K562 (cell line): Measurements from ENCODE around the gene TNFSF4. TPM values are rescaled to one million over a fixed set of nuclear protein-coding genes. Genes with fewer than 3 reads are reported as not detected.

Source experiments
- ATAC-seq: fragments of 200-7000 bp; cut with Tn5 transposase; 3 replicates; pipeline ENCODE4 v1.9.1; 2020; ENCODE audit warnings: moderate library complexity
- BruUV-seq: library from RNA; stranded (reverse); fragments of 400-500 nt; replicated peaks from 2 replicates; lab custom pipeline; 2021; lab: Mats Ljungman, UMichigan
- CTCF ChIA-PET: fragments of 300-600 bp; formaldehyde crosslinking; extraction: SDS; loops from one replicate; lab custom pipeline; 2021; ENCODE audit warnings: low intra/inter-chr PET ratio; lab: Yijun Ruan, JAX
- POLR2A ChIA-PET: fragments of 300-600, 350-650 bp; sonication (Branson Sonifier 250); formaldehyde crosslinking; extraction: SDS; loops from one replicate; lab custom pipeline; 2021; ENCODE audit warnings: antibody characterized with exemption, inconsistent platforms; lab: Yijun Ruan, JAX
- DNase-seq, 4 experiments: peaks; one replicate each; pipeline versions ENCODE4 v3.0.0 to v3.0.0-alpha.2; 2011 to 2018; ENCODE audit warnings: low spot score in 3 of 4, mixed read lengths in 3 of 4; ENCODE audit errors: extremely low read depth in 1 of 4
- FAIRE-seq: peaks from 2 replicates; lab custom pipeline; 2011; peaks lifted over from hg19 to GRCh38; lab: Jason Lieb, UNC
- H2AFZ ChIP-seq: 2 replicates; pipeline ENCODE4 v1.6.0; 2011; ENCODE audit warnings: low read depth, low read length, control low read depth, inconsistent platforms
- H3K27ac ChIP-seq: fragments of 200-600 bp; 3 replicates; pipeline ENCODE4 v1.8.0; 2011; ENCODE audit warnings: low read depth, mild to moderate bottlenecking, control low read depth, inconsistent platforms, low read length, moderate library complexity, mixed read lengths; ENCODE audit errors: extremely low read depth
- H3K27me3 ChIP-seq, 2 experiments: fragments of 300-600 bp in 1 of 2; 2 replicates in 1 of 2; 3 replicates in 1 of 2; pipeline versions ENCODE4 v1.6.0 to v1.8.0; 2011; ENCODE audit warnings: inconsistent platforms in 2 of 2, low read length in 2 of 2, mild to moderate bottlenecking in 1 of 2, mixed read lengths in 1 of 2, moderate library complexity in 1 of 2; ENCODE audit not compliant: control insufficient read depth in 2 of 2, insufficient read depth in 2 of 2
- H3K36me3 ChIP-seq: fragments of 300-600 bp; 3 replicates; pipeline ENCODE4 v1.8.0; 2011; ENCODE audit warnings: mild to moderate bottlenecking, low read length, inconsistent platforms; ENCODE audit not compliant: control insufficient read depth, insufficient read depth
- H3K4me1 ChIP-seq, 2 experiments: fragments of 200-600 bp in 1 of 2; replicated peaks in 1 of 2; 2 replicates in 1 of 2; 3 replicates in 1 of 2; pipeline versions ENCODE4 v1.5.1 to v1.8.0; 2011; ENCODE audit warnings: inconsistent platforms in 2 of 2, low read length in 2 of 2, mild to moderate bottlenecking in 1 of 2, mixed read lengths in 1 of 2, moderate library complexity in 1 of 2; ENCODE audit not compliant: control insufficient read depth in 2 of 2, insufficient read depth in 2 of 2
- H3K4me2 ChIP-seq: 2 replicates; pipeline ENCODE4 v1.6.1; 2011; ENCODE audit warnings: low read length, control low read depth, inconsistent platforms, mixed read lengths; ENCODE audit not compliant: insufficient read depth
- H3K4me3 ChIP-seq: fragments of 200-600 bp; sonication (generic), shearing (Covaris generic); 2 replicates; pipeline ENCODE4 v1.5.1; 2016; ENCODE audit warnings: control low read depth, inconsistent platforms
- H3K79me2 ChIP-seq: fragments of 200-600 bp; 3 replicates; pipeline ENCODE4 v1.8.0; 2011; ENCODE audit warnings: low read length, inconsistent platforms; ENCODE audit not compliant: control insufficient read depth, insufficient read depth
- H3K9ac ChIP-seq, 2 experiments: 2 replicates each; pipeline versions ENCODE4 v1.6.0 to v1.6.1; 2011; ENCODE audit warnings: low read depth in 2 of 2, low read length in 2 of 2, control low read depth in 1 of 2, inconsistent platforms in 1 of 2, mild to moderate bottlenecking in 1 of 2, mixed read lengths in 1 of 2; ENCODE audit not compliant: insufficient read depth in 1 of 2
- H3K9me1 ChIP-seq: one replicate; pipeline ENCODE4 v1.6.0; 2011; ENCODE audit warnings: inconsistent platforms, mild to moderate bottlenecking, low read length, moderate library complexity; ENCODE audit not compliant: control insufficient read depth, insufficient read depth
- H3K9me3 ChIP-seq: replicated peaks from 2 replicates; pipeline ENCODE4 v1.5.1; 2011; ENCODE audit warnings: low read depth, low read length, inconsistent platforms; ENCODE audit not compliant: control insufficient read depth, insufficient read depth
- H4K20me1 ChIP-seq: replicated peaks from 2 replicates; pipeline ENCODE4 v1.6.1; 2011; ENCODE audit warnings: low read length, inconsistent platforms, mixed read lengths; ENCODE audit not compliant: control insufficient read depth, insufficient read depth
- BCL6 ChIP-seq: fragments of 250-450 bp; sonication (Bioruptor Pico); IDR thresholded peaks from 2 replicates; pipeline ENCODE4 v1.4.0; 2020
- CTBP1 ChIP-seq: fragments of 450-650 bp; IDR thresholded peaks from 2 replicates; pipeline ENCODE4 v1.6.1; 2016; ENCODE audit warnings: borderline replicate concordance
- DLX4 ChIP-seq: fragments of 250-450 bp; sonication (Bioruptor Pico); IDR thresholded peaks from 2 replicates; pipeline ENCODE4 v1.6.1; 2021; ENCODE audit warnings: mild to moderate bottlenecking
- DNMT1 ChIP-seq: fragments of 450-650 bp; IDR thresholded peaks from 2 replicates; pipeline ENCODE4 v1.6.1; 2016; ENCODE audit warnings: antibody characterized with exemption, mild to moderate bottlenecking
- ELF4 ChIP-seq: fragments of 450-650 bp; formaldehyde crosslinking; IDR thresholded peaks from 2 replicates; pipeline ENCODE4 v1.4.0; 2022; ENCODE audit warnings: missing genetic modification characterization
- ELK1 ChIP-seq: sonication (generic); formaldehyde crosslinking; IDR thresholded peaks from 2 replicates; pipeline ENCODE4 v1.8.1; 2022; ENCODE audit warnings: missing genetic modification reagents
- JUNB ChIP-seq: fragments of 450-650 bp; formaldehyde crosslinking; conservative IDR thresholded peaks from 2 replicates; pipeline ENCODE4 v1.4.0; 2020; ENCODE audit warnings: mild to moderate bottlenecking
- NCOA4 ChIP-seq: fragments of 450-650 bp; IDR thresholded peaks from 2 replicates; pipeline ENCODE4 v1.6.1; 2018; ENCODE audit warnings: mild to moderate bottlenecking; ENCODE audit not compliant: partially characterized antibody
- PYGO2 ChIP-seq: fragments of 450-650 bp; IDR thresholded peaks from 2 replicates; pipeline ENCODE4 v1.6.1; 2016; ENCODE audit warnings: mild to moderate bottlenecking, missing genetic modification characterization, moderate library complexity, missing compliant biosample characterization
- RFX1 ChIP-seq: fragments of 450-650 bp; IDR thresholded peaks from 2 replicates; pipeline ENCODE4 v1.6.1; 2016; ENCODE audit warnings: mild to moderate bottlenecking, moderate library complexity
- TCF15 ChIP-seq: fragments of 250-450 bp; sonication (Bioruptor Pico); IDR thresholded peaks from 2 replicates; pipeline ENCODE4 v1.8.0; 2022; ENCODE audit warnings: moderate library complexity, mild to moderate bottlenecking, inconsistent platforms
- THRA ChIP-seq: fragments of 450-650 bp; IDR thresholded peaks from 2 replicates; pipeline ENCODE4 v1.6.1; 2017; ENCODE audit warnings: mild to moderate bottlenecking, moderate library complexity
- THRAP3 ChIP-seq: fragments of 450-650 bp; IDR thresholded peaks from 2 replicates; pipeline ENCODE4 v1.6.1; 2016; ENCODE audit warnings: mild to moderate bottlenecking, inconsistent platforms, borderline replicate concordance
- YY1 ChIP-seq, 3 experiments: IDR thresholded peaks; 2 replicates each; pipeline ENCODE4 v1.6.1; 2011; ENCODE audit warnings: low read length in 2 of 3, mild to moderate bottlenecking in 2 of 3, moderate library complexity in 2 of 3, borderline replicate concordance in 1 of 3, control low read depth in 1 of 3, low read depth in 1 of 3; ENCODE audit not compliant: insufficient read depth in 3 of 3, insufficient replicate concordance in 2 of 3, control insufficient read depth in 1 of 3, insufficient read length in 1 of 3; ENCODE audit errors: extremely low read depth in 1 of 3
- ZNF592 ChIP-seq: fragments of 450-650 bp; IDR thresholded peaks from 2 replicates; pipeline ENCODE4 v1.6.1; 2017; ENCODE audit warnings: antibody characterized with exemption, mild to moderate bottlenecking
- WGBS: fragments of 100-300 bp; shearing (Covaris generic); methylation state at CpG from one replicate; pipeline ENCODE4 v1.1.6; 2016; ENCODE audit warnings: low coverage, mixed read lengths; ENCODE audit not compliant: insufficient coverage; ENCODE audit errors: missing lambda C conversion rate; 5-methylcytosine and 5-hydroxymethylcytosine counted together
- in situ Hi-C: fragments of 300-500 bp; cut with MboI; formaldehyde crosslinking; loops from 4 replicates; pipeline ENCODE4 v1.15.0; 2018; ENCODE audit warnings: inconsistent platforms, mixed read lengths
- intact Hi-C: fragments of 100-400 bp; cut with micrococcal nuclease; formaldehyde crosslinking; loops from 2 replicates; pipeline ENCODE4 v1.14.2; 2022
- polyA plus RNA-seq, 8 experiments: library from polyadenylated mRNA; depleted of rRNA in 4 of 8; stranded (reverse) in 5 of 8; unstranded in 3 of 8; fragments of >200 nt; fragmentation: Nextera tagmentation in 2 of 8; fragmentation: Illumina TruSeq in 1 of 8; extraction: Ambion mirVana in 2 of 8; extraction: Trizol in 1 of 8; gene quantifications; 2 replicates each; pipeline versions ENCODE4 v1.2.1 to v1.2.3, GENCODE V29; 2011 to 2014; ENCODE audit warnings: inconsistent platforms in 1 of 8, missing spikeins in 1 of 8
- total RNA-seq, 7 experiments: library from RNA; depleted of rRNA in 6 of 7; stranded (reverse); fragments of >200 nt in 6 of 7; fragmentation: Illumina TruSeq in 2 of 7; extraction: Trizol in 2 of 7; gene quantifications; 2 replicates each; pipeline versions ENCODE4 v1.2.1 to v1.2.3, GENCODE V29; 2011 to 2021; ENCODE audit warnings: low replicate concordance in 1 of 7

TNFSF4 gene
- total and polyA plus RNA-seq, 9 of the 15 experiments (the other 6 are each of a cell fraction or from before 2014, with no cell fraction given), result 0.08 to 0.23 (median 0.15) TPM; not detected in 1

- in situ Hi-C loops, result no loop called here
Observed at GRCh38 chr1:173175514-173176145, 31.5 kb downstream of the TNFSF4 start.

More at GRCh38 chr1:173175514-173176145, 31.5 kb downstream of the TNFSF4 start:
- 0% methylated on average over 2 of the region's 2 CpGs for WGBS
- no peaks in the 10 kb centered on the region for H3K27me3 ChIP-seq
- H3K9me3 ChIP-seq, result no peaks in the 10 kb centered on the region
- DNase-seq (no peak), FAIRE-seq (no peak), ATAC-seq (no peak)
- no peak overlapping the region for H3K4me3 ChIP-seq
- POLR2A ChIA-PET, result interaction anchor here (1.4 kb wide), 1 partner anchor 15 kb away, joined by 5 read pairs; no protein-coding TSS in a partner anchor
- no peak overlapping the region for H3K27ac ChIP-seq
- H3K4me1 ChIP-seq, result no peaks in the 10 kb centered on the region
- intact Hi-C loops, result no loop called here
- no TSS peak for BruUV-seq
- no peaks in the 10 kb centered on the region for H3K36me3 ChIP-seq
- H3K4me2 ChIP-seq, result no peak overlapping the region
- H3K79me2 ChIP-seq, result no peaks in the 10 kb centered on the region
- no peaks in the 10 kb centered on the region for H3K9me1 ChIP-seq
- H4K20me1 ChIP-seq, result no peaks in the 10 kb centered on the region
- H3K9ac ChIP-seq, result no peak overlapping the region
- CTCF ChIA-PET, result no interaction called here
- TF ChIP-seq DNMT1 (no peak), THRA (no peak), TCF15 (CRISPR knock-in tag) (no peak), JUNB (no peak), ELF4 (CRISPR knock-in tag) (no peak), CTBP1 (no peak), PYGO2 (tag) (no peak), DLX4 (CRISPR knock-in tag) (no peak), THRAP3 (no peak), RFX1 (no peak), YY1 (IDR thresholded peaks at IDR 0.05; ENCODE audit: borderline replicate concordance in 1 of 3, control insufficient read depth in 1 of 3, extremely low read depth in 1 of 3, insufficient read depth in 3 of 3, insufficient read length in 1 of 3, insufficient replicate concordance in 2 of 3, low read depth in 1 of 3, low read length in 2 of 3) (no peak), ELK1 (CRISPR knock-in tag) (no peak), ZNF592 (no peak), NCOA4 (no peak), BCL6 (CRISPR knock-in tag) (no peak)
- no peak overlapping the region for H2AFZ ChIP-seq
